KMS-11 (cell line): ENCODE measurements around the gene RBBP8NL.
A peak's percentile ranks its signal among the peaks of the same experiment; 100 is the strongest.

ENCODE experiments used
- H2AFZ ChIP-seq: fragments of 200-600 bp; sonication (generic); 2 replicates; pipeline ENCODE4 v1.6.1; 2016; ENCODE audit warnings: antibody characterized with exemption, mixed run types, low read depth
- H3K27ac ChIP-seq: fragments of 200-600 bp; sonication (generic); 2 replicates; pipeline ENCODE4 v1.6.1; 2016; ENCODE audit warnings: mild to moderate bottlenecking, mixed run types
- H3K27me3 ChIP-seq: fragments of 200-600 bp; sonication (generic); 2 replicates; pipeline ENCODE4 v1.6.1; 2017; ENCODE audit warnings: mild to moderate bottlenecking, low read depth, mixed run types, moderate library complexity; ENCODE audit not compliant: insufficient read depth
- H3K36me3 ChIP-seq: fragments of 200-600 bp; sonication (generic); 2 replicates; pipeline ENCODE4 v1.6.1; 2017; ENCODE audit warnings: mild to moderate bottlenecking, mixed run types; ENCODE audit not compliant: insufficient read depth
- H3K4me1 ChIP-seq: fragments of 200-600 bp; sonication (generic); 2 replicates; pipeline ENCODE4 v1.6.1; 2016; ENCODE audit warnings: mild to moderate bottlenecking, low read depth, mixed run types; ENCODE audit not compliant: poor library complexity, severe bottlenecking
- H3K4me2 ChIP-seq: fragments of 200-600 bp; sonication (generic); 2 replicates; pipeline ENCODE4 v1.7.0; 2016; ENCODE audit warnings: mild to moderate bottlenecking, mixed run types
- H3K4me3 ChIP-seq: fragments of 200-600 bp; sonication (generic); IDR thresholded peaks from 2 replicates; pipeline ENCODE4 v1.6.1; 2017; ENCODE audit warnings: low read depth, low read length, mixed read lengths; ENCODE audit not compliant: insufficient read depth
- H3K79me2 ChIP-seq: fragments of 200-600 bp; sonication (generic); 2 replicates; pipeline ENCODE4 v1.6.1; 2016; ENCODE audit warnings: low read depth, mixed run types; ENCODE audit not compliant: insufficient read depth
- H3K9ac ChIP-seq: fragments of 200-600 bp; sonication (generic); 2 replicates; pipeline ENCODE4 v1.6.1; 2016; ENCODE audit warnings: mild to moderate bottlenecking, mixed run types
- H4K20me1 ChIP-seq: fragments of 200-600 bp; sonication (generic); 2 replicates; pipeline ENCODE4 v1.6.1; 2016; ENCODE audit warnings: mild to moderate bottlenecking, mixed run types; ENCODE audit not compliant: insufficient read depth
- CTCF ChIP-seq: fragments of 200-600 bp; sonication (generic); conservative IDR thresholded peaks from 2 replicates; pipeline ENCODE4 v1.6.1; 2017; ENCODE audit warnings: low read depth, mild to moderate bottlenecking, antibody characterized with exemption, low read length, moderate library complexity, mixed read lengths

Gene RBBP8NL

GRCh38 chr20:62367136-62367632, 60.2 kb downstream of the RBBP8NL start, which contains the start of gene LAMA5:
Gene LAMA5, minus strand, starts transcription at chr20:62367312. Its CDS starts 67 bp downstream, at chr20:62367245.
- Histone ChIP-seq H3K4me1 (peaks cover 32% of the 10 kb centered on the region), H2AFZ (peak within 1 kb of the TSS; percentile 82)

GRCh38 chr20:62366370-62367135, 60.8 kb downstream of the RBBP8NL start:
- H2AFZ ChIP-seq = peak overlapping the region; percentile 82
- H4K20me1 ChIP-seq = no peaks in the 10 kb centered on the region
- TF ChIP-seq CTCF = no peak
- peak overlapping the region; percentile 58; the same call in 1 of the 2 replicates for H3K9ac ChIP-seq
- peak overlapping the region; percentile 90 for H3K4me2 ChIP-seq
- peaks cover 32% of the 10 kb centered on the region for H3K4me1 ChIP-seq
- no peaks in the 10 kb centered on the region; the same call in 1 of the 2 replicates for H3K79me2 ChIP-seq
- no peak overlapping the region for H3K27ac ChIP-seq
- H3K4me3 ChIP-seq = no peak overlapping the region
- H3K36me3 ChIP-seq = no peaks in the 10 kb centered on the region
- H3K27me3 ChIP-seq = peaks cover 16% of the 10 kb centered on the region

More at GRCh38 chr20:62367136-62367632, 60.2 kb downstream of the RBBP8NL start, which contains the start of gene LAMA5:
- no peaks in the 10 kb centered on the region; the same call in 1 of the 2 replicates for H3K79me2 ChIP-seq
- no peak for TF ChIP-seq CTCF
- H3K36me3 ChIP-seq = no peaks in the 10 kb centered on the region
- H3K27ac ChIP-seq = no peak within 1 kb of the TSS
- no peak within 1 kb of the TSS for H3K4me3 ChIP-seq
- H4K20me1 ChIP-seq = no peaks in the 10 kb centered on the region
- H3K27me3 ChIP-seq = peaks cover 16% of the 10 kb centered on the region
- H3K4me2 ChIP-seq = peak within 1 kb of the TSS; percentile 90
- H3K9ac ChIP-seq = peak within 1 kb of the TSS; percentile 58; the same call in 1 of the 2 replicates

GRCh38 chr20:62365814-62366369, 61.4 kb downstream of the RBBP8NL start:
- H3K9ac ChIP-seq = peak overlapping the region; percentile 58; the same call in 1 of the 2 replicates
- H4K20me1 ChIP-seq = no peaks in the 10 kb centered on the region
- peak overlapping the region; percentile 90 for H3K4me2 ChIP-seq
- H3K4me1 ChIP-seq = peaks cover 32% of the 10 kb centered on the region
- no peaks in the 10 kb centered on the region; the same call in 1 of the 2 replicates for H3K79me2 ChIP-seq
- no peaks in the 10 kb centered on the region for H3K36me3 ChIP-seq
- peak overlapping the region; percentile 82; the same call in 1 of the 2 replicates for H2AFZ ChIP-seq
- no peak overlapping the region for H3K27ac ChIP-seq
- H3K27me3 ChIP-seq = peaks cover 16% of the 10 kb centered on the region
- no peak overlapping the region for H3K4me3 ChIP-seq
- no peak for TF ChIP-seq CTCF

GRCh38 chr20:62364911-62365736, 62.2 kb downstream of the RBBP8NL start:
- Histone ChIP-seq H3K4me3 (no peak overlapping the region), H3K27me3 (peaks cover 16% of the 10 kb centered on the region)

More at GRCh38 chr20:62364911-62365736, 62.2 kb downstream of the RBBP8NL start:
- H3K4me2 ChIP-seq = peak overlapping the region; percentile 90; the same call in 1 of the 2 replicates
- H3K79me2 ChIP-seq = no peaks in the 10 kb centered on the region; the same call in 1 of the 2 replicates
- no peak for TF ChIP-seq CTCF
- peaks cover 30% of the 10 kb centered on the region for H3K4me1 ChIP-seq
- no peak overlapping the region for H2AFZ ChIP-seq
- H3K27ac ChIP-seq = no peak overlapping the region
- H4K20me1 ChIP-seq = no peaks in the 10 kb centered on the region
- no peaks in the 10 kb centered on the region for H3K36me3 ChIP-seq
- peak overlapping the region; percentile 58; the same call in 1 of the 2 replicates for H3K9ac ChIP-seq
